ENCODE results near the gene RNF44. TPM values are rescaled to one million over a fixed set of nuclear protein-coding genes. Genes with fewer than 3 reads are reported as not detected.

Gene RNF44
- total RNA-seq, 1 experiment from 2014 or later = 18.7 TPM

DNA sequence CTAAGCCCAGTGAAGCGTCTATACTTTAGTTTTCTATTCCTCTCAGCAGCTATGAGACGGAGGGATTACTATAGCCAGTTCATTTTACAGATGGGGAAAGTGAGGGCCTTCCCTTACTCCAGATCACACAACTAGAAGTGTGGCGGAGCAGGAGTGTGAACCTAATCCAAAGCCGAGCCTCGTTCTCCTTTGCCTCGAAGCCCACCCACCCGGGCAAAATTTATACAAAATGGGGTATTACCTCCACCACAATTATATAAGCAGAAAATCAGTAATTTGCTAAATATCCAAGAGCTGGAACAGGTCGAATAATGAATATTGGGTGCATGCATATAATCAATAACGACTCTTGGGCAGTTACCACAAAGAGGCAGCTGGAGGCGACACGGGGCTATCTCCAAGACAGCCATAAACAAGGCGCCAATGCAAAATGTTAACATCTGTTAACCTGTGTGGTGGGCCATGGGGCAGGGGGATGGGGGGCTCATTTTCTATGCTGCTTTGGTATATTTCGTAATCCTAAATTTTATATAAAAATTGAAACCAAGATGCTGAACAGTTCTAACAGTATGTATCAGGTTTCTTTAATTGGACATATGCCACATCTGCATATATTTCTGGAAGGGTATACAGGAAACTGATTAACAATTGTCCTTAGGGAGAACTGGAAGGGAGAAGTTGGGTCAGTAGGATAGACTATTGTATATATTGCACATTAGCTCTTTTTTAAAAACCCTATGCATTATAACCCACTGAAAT lies 1.2 kb upstream of the RNF44 start:
- in situ Hi-C loops (cut with HindIII; ENCODE audit: low pct_unique_long_range_greater_than_20kb, low sequenced_read_pairs) = no loop called here
- DNase-seq (ENCODE audit: low read depth) = no peak

DNA sequence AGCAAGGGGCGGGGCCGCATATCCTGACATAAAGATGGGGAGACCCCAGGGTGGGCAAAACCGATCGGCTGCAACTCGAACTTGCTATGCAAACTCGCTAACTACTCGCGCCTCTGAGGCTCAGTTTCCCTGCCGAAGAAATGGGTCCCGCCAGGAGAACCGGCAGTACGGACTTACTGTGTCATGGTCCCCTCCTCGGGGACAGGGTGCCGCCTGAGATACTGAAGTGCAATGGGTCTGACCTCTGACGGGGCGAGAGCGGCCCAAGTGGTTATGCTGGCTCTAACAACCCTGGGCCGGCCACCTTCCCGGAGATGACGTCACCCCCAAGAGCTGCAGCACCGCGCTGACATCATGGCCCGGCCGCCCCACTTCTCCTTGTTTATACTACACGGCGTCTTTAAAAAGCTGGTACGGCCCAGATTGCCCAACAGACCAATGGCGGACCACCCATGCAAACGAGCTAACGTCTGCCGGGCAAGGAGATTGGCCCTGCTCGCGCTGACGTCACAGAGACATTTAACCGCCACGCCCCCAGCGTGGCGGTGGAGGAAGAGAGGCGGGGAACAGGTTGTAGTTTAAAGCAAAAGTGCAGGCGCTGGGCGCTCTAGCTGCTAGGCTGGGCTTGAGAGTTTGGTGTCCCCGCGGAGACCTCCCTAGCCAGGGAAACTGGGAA lies 490 bp upstream of the RNF44 start:
- in situ Hi-C loops (cut with HindIII; ENCODE audit: low pct_unique_long_range_greater_than_20kb, low sequenced_read_pairs) = no loop called here
- DNase-seq (ENCODE audit: low read depth) = peak; percentile 99

DNA sequence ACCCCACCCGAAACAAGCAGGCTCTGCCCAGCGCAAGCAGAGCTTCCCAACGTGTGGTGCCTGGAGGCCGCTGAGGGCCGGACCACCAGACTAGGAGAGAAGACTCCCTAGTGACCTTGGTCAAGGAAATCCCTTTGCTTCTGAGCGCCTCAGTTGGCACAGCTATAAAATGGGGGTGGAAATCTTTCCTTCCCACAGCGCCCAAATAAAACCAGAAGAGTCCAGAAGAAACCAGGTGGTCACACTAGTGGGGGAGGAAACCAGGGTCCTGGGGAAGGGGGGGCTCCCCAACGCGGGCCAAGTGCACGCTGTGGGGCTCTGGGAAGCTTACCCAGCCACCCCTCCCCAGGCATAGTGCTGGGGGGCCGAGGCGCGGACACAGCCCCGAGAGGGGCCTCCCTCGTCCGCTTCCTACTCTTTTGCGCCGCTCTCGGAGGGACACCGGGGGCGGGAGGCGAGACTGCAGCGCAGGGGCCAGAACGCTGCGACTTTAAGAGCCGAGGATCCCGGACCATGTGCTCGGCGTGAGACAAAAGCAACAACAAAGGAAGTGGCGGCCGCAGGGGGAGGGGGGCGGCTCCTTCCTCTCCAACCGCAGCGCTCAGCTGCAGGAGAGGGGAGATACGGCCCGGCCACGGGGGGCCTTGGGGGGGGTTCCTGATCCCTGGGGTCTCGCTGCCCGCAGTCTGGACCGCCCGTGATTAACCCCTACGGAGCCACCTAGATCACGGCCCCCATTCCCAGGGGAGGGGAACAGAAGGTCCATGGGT lies 885 bp downstream of the RNF44 start:
- peak; percentile 78 for DNase-seq (ENCODE audit: low read depth)
- in situ Hi-C loops (cut with HindIII; ENCODE audit: low pct_unique_long_range_greater_than_20kb, low sequenced_read_pairs) = no loop called here

DNA sequence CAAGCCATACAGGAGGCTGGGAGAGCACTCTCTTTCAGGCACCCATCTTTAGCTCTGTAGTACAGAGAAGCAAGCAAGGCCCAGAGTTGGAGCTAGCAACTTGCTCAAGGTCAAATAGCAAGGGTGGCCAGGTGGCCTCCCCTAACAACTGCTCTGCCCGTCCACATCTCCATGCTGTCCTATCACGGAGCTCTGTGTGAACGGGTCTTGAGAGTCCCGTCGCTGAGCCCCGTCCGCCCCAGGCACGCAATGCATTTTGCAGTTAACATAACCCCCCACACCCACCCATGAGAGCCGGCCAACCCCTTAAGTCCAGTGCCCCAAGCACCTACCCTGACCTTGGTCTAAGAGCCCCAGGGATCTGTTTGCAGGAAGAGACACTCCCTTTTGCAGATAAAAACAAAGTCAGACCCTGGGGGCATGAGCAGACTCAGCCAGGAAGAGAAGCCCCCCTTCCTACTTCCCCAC lies 1.5 kb downstream of the RNF44 start:
- in situ Hi-C loops (cut with HindIII; ENCODE audit: low pct_unique_long_range_greater_than_20kb, low sequenced_read_pairs) = no loop called here

DNA sequence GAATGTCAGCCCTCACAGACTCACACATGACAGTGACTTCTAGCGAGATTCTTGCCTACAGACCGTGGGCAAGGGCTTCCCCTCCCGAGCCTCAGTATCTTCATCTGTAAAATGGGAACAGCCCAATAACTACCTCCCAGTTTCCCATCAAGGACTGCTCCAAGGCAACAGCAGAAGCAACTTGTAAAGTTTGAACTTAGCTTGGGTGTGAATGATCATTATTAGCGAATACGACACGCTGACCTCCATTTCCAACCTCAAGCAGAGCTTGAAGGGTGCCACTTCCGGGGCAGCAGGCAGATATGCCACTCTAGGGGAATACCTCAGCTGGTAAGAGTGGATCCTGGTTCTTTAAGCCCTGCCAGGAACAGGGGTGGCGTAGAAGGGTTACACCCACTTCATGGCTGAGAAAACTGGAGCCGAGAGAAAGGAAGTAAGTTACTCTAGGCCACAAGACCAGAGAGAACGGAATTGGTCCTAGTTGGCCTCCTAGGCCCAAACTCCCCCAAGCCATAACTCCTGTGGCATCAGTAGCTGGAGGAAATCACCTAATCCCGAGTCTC lies 2.0 kb downstream of the RNF44 start:
- in situ Hi-C loops (cut with HindIII; ENCODE audit: low pct_unique_long_range_greater_than_20kb, low sequenced_read_pairs) = no loop called here
- peak; percentile 63 for DNase-seq (ENCODE audit: low read depth)

More for the DNA sequence above, 1.5 kb downstream of the RNF44 start:
- no peak for DNase-seq (ENCODE audit: low read depth)

DNA sequence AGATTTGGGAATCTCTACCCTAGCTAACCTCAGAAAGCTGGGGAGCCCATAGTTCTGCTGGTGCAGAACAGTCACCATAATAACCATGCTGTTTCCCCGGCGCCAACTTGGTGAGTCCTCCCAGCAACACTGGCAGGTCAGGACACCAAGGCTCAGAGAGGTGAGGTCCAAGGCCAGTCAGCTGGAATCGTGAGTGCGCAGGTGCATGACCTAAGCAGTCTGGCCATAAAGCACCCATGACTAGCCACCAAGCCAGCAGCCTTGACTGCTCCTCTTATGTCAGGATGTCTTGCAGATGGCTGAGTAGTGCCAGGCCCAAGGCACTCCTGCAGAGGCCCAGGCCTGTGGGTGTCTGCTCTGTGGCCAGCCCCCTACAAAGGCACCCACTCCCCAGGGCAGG lies 2.6 kb downstream of the RNF44 start:
- DNase-seq (ENCODE audit: low read depth) = peak; percentile 57
- in situ Hi-C loops (cut with HindIII; ENCODE audit: low pct_unique_long_range_greater_than_20kb, low sequenced_read_pairs) = no loop called here

DNA sequence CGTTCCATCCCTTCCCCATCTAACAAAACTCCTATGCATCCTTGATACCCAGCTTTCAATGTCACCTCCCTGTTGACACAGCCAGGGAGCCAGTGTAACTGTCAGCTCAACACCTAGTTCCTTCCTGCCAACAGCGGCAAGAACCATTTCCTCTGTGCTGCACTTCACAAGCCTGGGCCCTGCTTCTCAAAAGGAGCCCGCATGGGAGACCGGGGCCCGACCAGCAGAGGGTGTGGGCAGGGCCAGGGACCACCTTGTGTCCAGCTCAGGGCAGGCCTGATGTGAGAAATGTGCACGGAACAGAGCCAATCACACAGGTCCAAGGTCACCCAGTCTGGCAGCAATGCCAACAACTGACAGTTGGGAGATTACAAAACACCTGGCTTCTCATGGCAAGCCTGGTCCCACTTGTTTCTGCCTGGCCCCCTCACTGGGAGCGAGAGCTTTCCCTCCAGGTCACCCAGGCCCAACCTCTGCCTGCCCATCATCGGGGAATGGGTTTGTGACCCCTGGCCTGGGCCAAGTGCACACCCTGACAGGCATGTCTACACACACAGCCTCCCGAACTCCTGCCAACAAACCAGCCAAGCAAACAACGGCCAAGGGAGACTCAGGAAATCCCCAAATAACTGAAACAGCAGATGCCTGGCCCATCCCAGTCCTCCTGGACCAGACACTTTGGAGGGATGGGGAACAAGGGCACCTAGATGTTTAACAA lies 3.1 kb downstream of the RNF44 start:
- DNase-seq (ENCODE audit: low read depth) = peak; percentile 62
- in situ Hi-C loops (cut with HindIII; ENCODE audit: low pct_unique_long_range_greater_than_20kb, low sequenced_read_pairs) = no loop called here

DNA sequence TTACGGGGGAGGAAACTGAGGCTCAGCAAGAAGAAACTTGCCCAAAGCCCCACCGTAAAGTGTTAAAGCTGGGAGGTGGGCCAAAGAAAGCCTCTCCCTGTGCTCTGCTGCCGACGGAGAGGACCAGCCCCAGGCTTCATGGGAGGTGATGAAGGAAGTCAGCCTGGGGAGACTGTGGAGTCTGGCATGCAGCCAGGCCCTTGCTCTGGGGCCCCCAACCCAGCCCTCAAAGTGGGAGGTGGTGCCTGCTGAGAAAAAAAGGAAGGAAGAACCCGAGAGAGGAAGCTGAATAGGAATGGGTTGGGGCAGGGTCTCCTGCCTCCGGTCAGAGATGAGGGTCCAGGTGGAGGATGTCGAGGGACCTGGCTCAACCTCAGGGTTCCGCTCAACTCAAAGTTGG lies 3.8 kb downstream of the RNF44 start:
- DNase-seq (ENCODE audit: low read depth) = no peak
- in situ Hi-C loops (cut with HindIII; ENCODE audit: low pct_unique_long_range_greater_than_20kb, low sequenced_read_pairs) = no loop called here

DNA sequence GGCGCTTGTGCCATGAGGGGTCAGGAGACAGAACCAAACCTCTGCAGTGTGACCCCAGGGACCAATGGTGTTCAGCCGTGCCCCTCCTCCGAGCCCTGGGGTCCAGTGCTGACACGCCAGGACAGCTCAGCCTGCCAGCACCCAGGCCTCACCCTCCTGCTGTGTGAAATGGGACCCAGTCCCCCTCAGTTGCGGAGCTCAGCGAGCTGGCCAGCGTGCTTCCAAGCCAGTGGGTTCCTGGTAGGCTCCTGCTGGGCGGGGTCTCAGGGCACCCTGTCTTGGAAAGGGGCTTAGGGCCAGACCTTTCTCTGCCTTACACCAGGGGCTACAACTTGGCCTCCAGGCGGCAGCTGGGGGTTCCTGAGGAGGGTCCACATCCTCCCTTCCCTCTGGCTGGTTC lies 4.4 kb downstream of the RNF44 start:
- DNase-seq (ENCODE audit: low read depth) = no peak
- in situ Hi-C loops (cut with HindIII; ENCODE audit: low pct_unique_long_range_greater_than_20kb, low sequenced_read_pairs) = no loop called here

DNA sequence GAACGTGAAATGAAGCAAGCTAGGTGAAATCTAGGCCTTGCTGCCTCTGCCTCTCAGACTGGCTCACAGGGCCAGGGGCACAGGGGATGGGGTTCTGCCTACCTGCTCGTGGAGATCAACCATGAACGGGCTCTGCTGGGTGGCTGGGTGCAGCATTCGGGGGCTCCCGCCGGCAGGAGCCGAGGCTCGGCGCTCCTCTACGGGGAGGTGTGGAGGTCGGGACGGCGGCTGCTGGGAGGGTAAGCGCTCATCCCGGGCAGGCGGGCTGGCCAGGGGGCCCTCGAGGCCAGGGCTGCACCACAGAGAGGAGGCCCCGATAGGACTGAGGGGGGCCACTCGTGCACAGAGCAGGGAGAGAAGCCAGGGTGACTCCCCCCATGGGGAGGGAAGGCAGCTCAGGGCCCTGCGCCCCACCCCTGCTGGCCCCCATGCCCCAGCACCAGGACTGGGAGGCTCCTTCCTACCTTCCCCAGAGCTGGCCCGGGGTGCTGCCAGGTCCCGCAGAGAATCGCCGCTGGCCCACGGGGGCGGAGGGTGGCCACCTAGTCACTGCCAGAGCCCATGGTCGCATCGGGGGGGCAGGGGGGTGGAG lies 5.2 kb downstream of the RNF44 start:
- DNase-seq (ENCODE audit: low read depth) = no peak
- in situ Hi-C loops (cut with HindIII; ENCODE audit: low pct_unique_long_range_greater_than_20kb, low sequenced_read_pairs) = no loop called here

DNA sequence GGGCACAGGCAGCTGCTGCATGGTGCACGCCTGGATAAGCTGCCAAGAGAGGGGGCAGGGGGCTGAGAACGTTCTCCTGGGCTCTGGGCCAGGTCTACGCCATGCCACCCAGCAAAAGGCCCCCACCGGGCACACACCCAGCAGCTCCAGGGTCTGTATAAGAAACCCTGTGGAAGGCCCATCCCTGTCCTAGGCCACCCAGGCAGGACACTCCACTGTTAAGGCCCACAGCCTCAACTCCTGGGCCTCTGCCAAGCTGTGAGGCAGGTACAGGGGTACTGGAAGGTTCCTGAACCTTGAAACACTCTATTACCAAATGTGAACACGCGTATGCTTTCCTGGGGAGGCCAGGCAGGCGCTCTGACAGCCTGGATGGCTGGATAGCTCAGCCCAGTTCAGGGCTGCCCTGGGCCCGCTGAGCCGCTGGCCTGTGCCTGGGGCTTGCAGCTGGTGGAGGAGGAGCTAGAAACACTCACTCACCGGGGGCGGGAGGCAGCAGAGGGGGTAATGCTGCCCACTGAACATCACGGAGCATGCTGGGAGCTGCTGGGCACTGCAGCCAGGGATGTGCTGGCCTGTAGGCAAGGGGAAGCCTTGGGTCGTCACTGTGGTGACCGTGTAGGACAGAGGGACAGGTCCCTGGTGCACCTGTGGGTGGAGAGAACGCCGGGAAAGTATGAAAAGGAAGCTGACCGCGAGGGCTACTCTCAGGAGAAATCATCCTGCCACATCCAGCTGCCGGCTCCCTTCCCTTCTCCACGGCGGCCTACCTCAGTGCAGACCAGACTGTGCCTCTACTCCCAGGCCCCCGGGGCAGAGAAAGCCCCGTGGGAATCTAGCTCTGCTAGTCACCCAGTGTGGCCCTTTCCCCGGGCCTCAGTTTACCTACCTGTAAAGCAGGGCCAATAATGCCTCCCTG lies 6.0 kb downstream of the RNF44 start:
- in situ Hi-C loops (cut with HindIII; ENCODE audit: low pct_unique_long_range_greater_than_20kb, low sequenced_read_pairs) = no loop called here
- peak; percentile 30 for DNase-seq (ENCODE audit: low read depth)

DNA sequence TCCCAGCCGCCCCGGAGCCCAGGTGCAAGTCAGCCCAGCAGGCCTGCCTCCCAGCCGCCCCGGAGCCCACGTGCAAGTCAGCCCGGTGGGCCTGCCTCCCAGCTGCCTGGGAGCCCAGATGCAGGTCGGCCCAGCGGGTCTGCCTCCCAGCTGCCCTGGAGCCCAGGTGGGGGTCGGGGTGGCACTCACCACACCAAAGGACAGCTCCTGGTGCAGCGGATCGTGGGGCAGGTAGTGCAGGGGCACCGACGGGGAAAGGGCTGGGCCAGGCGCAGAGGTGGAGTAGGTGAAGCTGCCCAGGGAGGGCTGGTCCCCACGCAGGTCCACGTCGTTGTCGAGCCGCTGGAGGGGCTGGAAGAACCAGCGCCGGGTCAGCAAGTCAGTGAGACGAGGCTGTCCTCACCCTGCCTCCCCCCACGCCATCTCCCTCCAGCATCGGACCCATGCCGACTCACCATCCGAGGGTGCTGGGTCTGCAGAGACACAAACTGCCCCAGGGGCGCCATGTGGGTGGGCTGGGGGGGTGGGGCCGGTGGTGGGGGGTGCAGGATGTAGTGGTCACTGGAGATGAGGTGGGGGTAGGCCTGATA lies 6.7 kb downstream of the RNF44 start:
- DNase-seq (ENCODE audit: low read depth) = no peak
- in situ Hi-C loops (cut with HindIII; ENCODE audit: low pct_unique_long_range_greater_than_20kb, low sequenced_read_pairs) = no loop called here

DNA sequence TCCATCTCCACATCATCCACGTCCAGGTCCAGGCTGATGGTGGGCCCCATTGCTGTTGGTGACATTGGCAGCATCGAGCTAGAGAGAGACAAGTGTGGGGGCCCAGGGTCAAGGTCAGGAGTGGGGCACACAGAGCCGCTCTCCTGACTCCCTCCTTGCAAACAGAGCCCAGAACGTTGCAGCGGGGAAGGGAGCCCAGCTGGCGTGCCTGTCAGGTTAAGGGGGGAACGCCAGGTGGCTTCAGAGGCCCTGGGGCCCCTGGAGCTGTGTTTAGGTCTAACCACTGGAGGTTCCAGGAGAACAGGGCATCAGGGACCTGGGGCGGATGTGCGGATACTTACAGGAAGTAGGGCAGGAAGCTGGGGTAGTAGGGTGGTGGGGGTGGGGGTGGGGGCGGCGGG lies 7.5 kb downstream of the RNF44 start:
- no peak for DNase-seq (ENCODE audit: low read depth)
- in situ Hi-C loops (cut with HindIII; ENCODE audit: low pct_unique_long_range_greater_than_20kb, low sequenced_read_pairs) = no loop called here

DNA sequence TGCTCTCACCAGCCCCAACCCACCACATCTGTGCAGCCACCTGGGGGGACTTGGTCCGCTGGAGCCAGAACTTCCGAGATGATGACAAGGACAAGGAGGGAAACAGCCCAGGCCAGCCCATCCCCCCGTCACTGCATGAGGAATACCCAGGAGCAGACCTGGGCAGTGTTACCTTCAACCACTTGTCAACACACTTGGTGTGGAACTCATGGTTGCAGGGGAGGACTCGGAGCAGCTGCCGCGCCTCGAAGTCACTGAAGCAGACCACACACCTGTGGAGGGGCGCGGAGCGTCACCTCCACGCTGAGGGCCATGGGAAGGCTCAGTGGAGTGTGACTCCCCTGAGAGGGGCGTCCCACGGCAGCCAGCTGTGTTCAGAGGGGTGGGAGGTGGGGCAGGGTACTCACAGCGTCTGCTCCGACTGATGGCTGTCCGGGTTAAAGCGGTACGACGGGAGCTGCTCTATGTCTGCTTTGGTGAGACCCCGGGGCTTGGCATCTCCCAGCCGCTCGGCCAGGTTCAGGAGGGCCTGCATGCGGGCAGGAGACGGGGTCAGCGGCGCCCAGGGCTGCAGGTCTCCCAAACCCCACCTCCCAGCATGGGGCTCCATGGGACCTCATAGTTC lies 8.0 kb downstream of the RNF44 start:
- no peak for DNase-seq (ENCODE audit: low read depth)
- in situ Hi-C loops (cut with HindIII; ENCODE audit: low pct_unique_long_range_greater_than_20kb, low sequenced_read_pairs) = no loop called here

DNA sequence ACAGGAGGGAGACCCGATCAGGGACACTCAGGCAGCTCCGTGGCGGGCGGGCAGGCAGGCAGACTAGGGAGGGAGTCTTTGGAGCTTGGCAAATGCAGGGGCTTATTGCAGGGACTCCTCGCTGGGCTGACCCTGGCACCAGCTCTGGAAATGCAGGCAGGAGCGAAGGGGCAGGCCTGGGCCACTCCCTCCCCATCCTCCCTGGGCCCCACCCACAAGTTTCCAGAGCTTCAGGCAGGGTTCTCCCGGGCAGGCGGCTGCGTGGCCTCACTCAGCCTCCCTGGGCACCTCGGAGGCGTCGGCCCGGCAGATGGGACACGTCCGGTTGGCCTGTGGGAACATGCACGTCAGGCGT lies 8.5 kb downstream of the RNF44 start:
- in situ Hi-C loops (cut with HindIII; ENCODE audit: low pct_unique_long_range_greater_than_20kb, low sequenced_read_pairs) = no loop called here
- DNase-seq (ENCODE audit: low read depth) = no peak

DNA sequence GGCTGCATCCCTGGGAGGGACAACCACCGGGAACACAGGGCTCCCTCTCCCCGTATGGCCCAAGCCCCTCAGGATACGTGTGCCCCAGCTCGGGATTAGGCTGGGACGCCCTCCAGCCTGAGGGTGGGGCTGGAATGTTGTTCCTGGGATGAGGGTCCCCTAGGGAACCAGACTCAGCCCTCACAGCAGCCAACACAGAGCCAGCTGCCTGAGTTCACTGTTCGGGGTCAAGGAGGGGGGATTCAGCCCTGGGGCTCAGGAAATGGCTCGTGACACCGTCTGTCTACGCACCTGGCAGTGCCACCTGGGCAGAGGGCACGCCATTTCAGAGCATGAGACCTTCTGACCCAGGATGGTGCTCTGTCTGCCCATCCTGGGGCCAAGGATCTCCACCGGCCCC lies 8.9 kb downstream of the RNF44 start:
- in situ Hi-C loops (cut with HindIII; ENCODE audit: low pct_unique_long_range_greater_than_20kb, low sequenced_read_pairs) = no loop called here
- no peak for DNase-seq (ENCODE audit: low read depth)
